Measurements from ENCODE around the gene AUTS2. TPM values are rescaled to one million over a fixed set of nuclear protein-coding genes. Genes with fewer than 3 reads are reported as not detected.

Gene AUTS2
- total and polyA plus RNA-seq, 2 of the 8 experiments (the other 6 are each of a cell fraction or from before 2014, with no cell fraction given) = 25.9 to 101 TPM

DNA sequence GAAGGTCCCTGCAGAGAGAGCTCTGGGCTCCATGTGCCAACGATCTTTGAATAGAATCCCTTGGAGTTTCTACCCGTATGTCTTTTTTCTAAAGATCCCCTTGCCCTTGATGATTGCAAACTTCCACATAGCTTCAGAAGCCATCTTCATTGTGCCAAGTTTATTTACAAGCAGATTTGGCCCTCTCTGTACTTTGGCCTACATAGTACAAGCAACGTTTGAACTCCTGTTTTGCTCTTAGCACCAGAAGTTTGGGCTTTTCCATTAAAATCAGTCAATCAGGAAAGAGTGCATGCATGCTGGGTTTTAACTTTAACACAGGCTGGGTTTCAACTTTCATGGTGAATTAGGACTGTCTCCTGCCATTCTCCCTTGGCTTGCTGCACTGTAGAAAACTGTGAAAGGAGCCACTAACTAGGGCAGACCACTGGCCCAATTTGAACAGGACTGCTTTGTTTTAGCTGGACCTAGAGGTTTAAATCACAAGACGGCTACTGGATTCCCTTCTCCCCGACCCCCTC is 976.1 kb downstream of the AUTS2 start (continued):
- TF ChIP-seq POLR2AphosphoS5 (IDR thresholded peaks at IDR 0.05; ENCODE audit: low read depth, low read length) = no peak
